Measurements from ENCODE around the gene DHRSX. TPM values are rescaled to one million over a fixed set of nuclear protein-coding genes. Genes with fewer than 3 reads are reported as not detected.

The DHRSX gene
- total and polyA plus RNA-seq, 7 donors: 5.6 to 19.3 (median 9.6) TPM

DNA sequence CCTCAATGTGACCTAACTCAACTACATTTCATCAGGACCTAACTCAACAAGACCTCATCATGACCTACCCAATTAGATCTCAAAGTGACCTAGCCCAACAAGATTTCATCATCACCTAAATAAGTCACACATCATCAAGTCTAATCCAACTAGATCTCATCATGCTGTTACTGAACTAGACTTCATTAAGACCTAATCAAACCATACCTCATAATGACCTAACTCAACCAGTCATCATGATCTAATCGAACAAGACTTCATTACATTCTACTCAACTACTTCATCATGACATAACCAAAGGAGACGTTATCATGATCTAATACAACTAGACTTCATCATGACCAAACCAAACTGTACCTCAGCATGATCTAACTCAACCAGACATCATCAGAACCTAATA is 82.8 kb downstream of the DHRSX start:
- ATAC-seq (no peak), DNase-seq (no peak)
- Histone ChIP-seq H3K4me1 (no peaks in the 10 kb centered on the region), H3K36me3 (ENCODE audit: insufficient read depth in 1 of 2, low read depth in 1 of 2) (no peaks in the 10 kb centered on the region), H3K27me3 (ENCODE audit: insufficient read depth in 3 of 3, low read length in 2 of 3) (no peaks in the 10 kb centered on the region), H3K9me3 (no peaks in the 10 kb centered on the region), H3K27ac (no peak overlapping the region), H3K4me3 (no peak overlapping the region)
- 93 to 97% (median 94%) methylated on average over 2 of the region's 2 CpGs for WGBS, 3 donors
- intact Hi-C loops (cut with DNase I): no loop called here
- TF ChIP-seq, protein P1, sequence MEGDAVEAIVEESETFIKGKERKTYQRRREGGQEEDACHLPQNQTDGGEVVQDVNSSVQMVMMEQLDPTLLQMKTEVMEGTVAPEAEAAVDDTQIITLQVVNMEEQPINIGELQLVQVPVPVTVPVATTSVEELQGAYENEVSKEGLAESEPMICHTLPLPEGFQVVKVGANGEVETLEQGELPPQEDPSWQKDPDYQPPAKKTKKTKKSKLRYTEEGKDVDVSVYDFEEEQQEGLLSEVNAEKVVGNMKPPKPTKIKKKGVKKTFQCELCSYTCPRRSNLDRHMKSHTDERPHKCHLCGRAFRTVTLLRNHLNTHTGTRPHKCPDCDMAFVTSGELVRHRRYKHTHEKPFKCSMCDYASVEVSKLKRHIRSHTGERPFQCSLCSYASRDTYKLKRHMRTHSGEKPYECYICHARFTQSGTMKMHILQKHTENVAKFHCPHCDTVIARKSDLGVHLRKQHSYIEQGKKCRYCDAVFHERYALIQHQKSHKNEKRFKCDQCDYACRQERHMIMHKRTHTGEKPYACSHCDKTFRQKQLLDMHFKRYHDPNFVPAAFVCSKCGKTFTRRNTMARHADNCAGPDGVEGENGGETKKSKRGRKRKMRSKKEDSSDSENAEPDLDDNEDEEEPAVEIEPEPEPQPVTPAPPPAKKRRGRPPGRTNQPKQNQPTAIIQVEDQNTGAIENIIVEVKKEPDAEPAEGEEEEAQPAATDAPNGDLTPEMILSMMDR (IDR thresholded peaks at IDR 0.05): no peak

DNA sequence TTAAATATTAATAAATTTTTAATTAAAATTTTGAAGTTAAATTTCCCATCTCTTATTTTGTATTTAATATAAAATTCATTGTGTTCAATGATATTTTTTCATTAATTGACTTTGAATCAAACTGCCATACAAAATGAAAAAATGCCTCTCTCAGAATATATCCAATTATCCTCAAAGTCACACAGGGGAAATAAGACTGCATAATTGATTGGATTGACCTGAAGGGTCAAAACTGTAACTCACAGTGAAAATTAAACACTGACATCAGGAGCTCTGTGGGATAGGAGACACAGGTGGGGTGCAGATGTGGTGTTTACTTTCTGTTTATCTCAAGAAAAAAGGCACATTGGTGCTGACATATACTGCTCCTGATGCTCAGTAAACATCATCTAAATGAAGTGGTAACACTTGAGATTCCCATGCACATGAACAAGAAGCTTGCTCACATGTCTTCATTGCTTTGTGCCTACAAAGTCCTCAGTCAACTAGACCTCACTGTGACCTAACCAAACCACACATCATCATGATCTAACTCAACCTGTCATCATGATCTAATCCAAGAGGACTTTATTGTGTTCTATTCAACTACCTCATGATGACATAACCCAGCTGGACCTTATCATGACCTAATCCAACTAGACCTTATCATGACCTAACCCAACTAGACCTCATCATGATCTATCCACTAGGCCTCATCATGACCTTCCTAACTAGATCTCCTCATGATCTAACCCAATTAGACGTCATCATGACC is 83.7 kb downstream of the DHRSX start:
- H3K27ac ChIP-seq: no peak overlapping the region
- H3K27me3 ChIP-seq (ENCODE audit: insufficient read depth in 3 of 3, low read length in 2 of 3): no peaks in the 10 kb centered on the region
- H3K4me1 ChIP-seq: no peaks in the 10 kb centered on the region
- no peaks in the 10 kb centered on the region for H3K36me3 ChIP-seq (ENCODE audit: insufficient read depth in 1 of 2, low read depth in 1 of 2)
- ATAC-seq: no peak
- DNase-seq: no peak
- no peak overlapping the region for H3K4me3 ChIP-seq
- H3K9me3 ChIP-seq: no peaks in the 10 kb centered on the region
- intact Hi-C loops (cut with DNase I): no loop called here
- TF ChIP-seq, protein P1 (IDR thresholded peaks at IDR 0.05): no peak
- 92 to 100% (median 94%) methylated on average over 1 of the region's 1 CpG for WGBS, 3 donors

DNA sequence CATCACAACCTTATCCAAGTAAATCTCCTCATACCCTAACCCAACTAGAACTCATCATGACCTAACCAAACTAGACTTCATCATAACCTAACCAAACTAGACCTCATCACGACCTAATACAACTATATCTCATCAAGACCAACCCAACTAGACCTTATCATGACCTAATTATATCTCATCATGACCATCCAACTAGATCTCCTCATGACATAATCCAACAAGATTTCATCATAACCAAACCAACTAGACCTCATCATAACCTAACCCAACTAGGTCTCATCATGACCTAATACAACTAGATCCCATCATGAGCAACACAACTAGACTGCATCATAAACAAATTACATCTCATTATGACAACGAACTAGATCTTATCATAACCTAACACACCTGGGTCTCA is 86.4 kb downstream of the DHRSX start:
- 92 to 96% (median 93%) methylated on average over 2 of the region's 2 CpGs for WGBS, 3 donors
- no peaks in the 10 kb centered on the region for H3K27me3 ChIP-seq (ENCODE audit: insufficient read depth in 3 of 3, low read length in 2 of 3)
- TF ChIP-seq, protein P1 (IDR thresholded peaks at IDR 0.05): no peak
- no peaks in the 10 kb centered on the region for H3K36me3 ChIP-seq (ENCODE audit: insufficient read depth in 1 of 2, low read depth in 1 of 2)
- intact Hi-C loops (cut with DNase I): no loop called here
- DNase-seq (no peak), ATAC-seq (no peak)
- no peaks in the 10 kb centered on the region for H3K9me3 ChIP-seq
- H3K4me3 ChIP-seq: no peak overlapping the region
- no peaks in the 10 kb centered on the region for H3K4me1 ChIP-seq
- no peak overlapping the region for H3K27ac ChIP-seq

DNA sequence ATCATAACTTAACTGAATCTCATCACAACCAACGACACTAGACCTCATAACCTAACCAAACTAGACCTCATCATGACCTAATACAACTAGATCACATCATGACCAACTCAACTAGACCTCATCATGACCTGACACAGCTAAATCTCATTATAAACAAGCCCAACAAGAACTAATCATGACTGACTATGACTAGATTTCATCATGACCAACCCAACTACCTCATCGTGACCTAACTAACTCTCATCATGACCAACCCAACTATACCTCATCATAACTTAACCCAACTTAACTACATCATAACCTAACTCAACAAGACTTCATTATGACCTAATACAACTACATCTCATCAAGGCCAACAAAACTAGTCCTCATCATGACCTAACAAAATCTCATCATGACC is 86.8 kb downstream of the DHRSX start:
- no peaks in the 10 kb centered on the region for H3K9me3 ChIP-seq
- no peaks in the 10 kb centered on the region for H3K4me1 ChIP-seq
- no peaks in the 10 kb centered on the region for H3K27me3 ChIP-seq (ENCODE audit: insufficient read depth in 3 of 3, low read length in 2 of 3)
- TF ChIP-seq, protein P1 (IDR thresholded peaks at IDR 0.05): no peak
- H3K36me3 ChIP-seq (ENCODE audit: insufficient read depth in 1 of 2, low read depth in 1 of 2): no peaks in the 10 kb centered on the region
- intact Hi-C loops (cut with DNase I): no loop called here
- H3K27ac ChIP-seq: no peak overlapping the region
- no peak for DNase-seq
- no peak for ATAC-seq
- 94 to 98% (median 97%) methylated on average over 2 of the region's 2 CpGs for WGBS, 3 donors
- H3K4me3 ChIP-seq: no peak overlapping the region

DNA sequence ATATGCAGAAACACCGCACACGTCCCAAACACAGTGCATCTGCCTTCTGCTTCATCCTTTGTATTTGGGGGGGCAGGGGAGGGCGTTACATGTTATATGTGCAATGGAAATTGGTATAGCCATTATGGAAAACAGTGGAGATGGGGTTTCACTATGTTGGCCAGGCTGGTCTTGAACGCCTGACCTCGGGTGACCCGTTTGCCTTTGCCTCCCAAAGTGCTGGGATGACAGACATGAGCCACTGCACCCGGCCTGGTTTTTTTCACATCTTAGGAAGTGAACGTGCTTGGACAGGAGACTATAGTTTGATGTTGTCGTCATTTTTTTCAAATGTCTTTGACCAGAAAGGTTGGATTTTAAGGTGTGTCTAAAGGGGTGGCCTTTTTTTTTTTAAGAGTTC is 88.6 kb downstream of the DHRSX start:
- Histone ChIP-seq H3K36me3 (ENCODE audit: insufficient read depth in 1 of 2, low read depth in 1 of 2) (peaks cover 0 to 3% of the 10 kb centered on the region in 2 donors), H3K27ac (no peak overlapping the region), H3K27me3 (ENCODE audit: insufficient read depth in 3 of 3, low read length in 2 of 3) (no peaks in the 10 kb centered on the region), H3K4me1 (no peaks in the 10 kb centered on the region), H3K4me3 (no peak overlapping the region), H3K9me3 (no peaks in the 10 kb centered on the region)
- 93 to 96% (median 94%) methylated on average over 9 of the region's 9 CpGs for WGBS, 3 donors
- intact Hi-C loops (cut with DNase I): no loop called here
- DNase-seq (no peak), ATAC-seq (no peak)
- TF ChIP-seq, protein P1 (IDR thresholded peaks at IDR 0.05): no peak

All from psoas muscle (tissue), 8 donors.